Central memory CD4-positive, alpha-beta T cell (primary cell): ENCODE measurements around the gene ERBB4.

Experiments
- DNase-seq: peaks from one replicate; pipeline ENCODE4 v3.0.0; 2022

ERBB4 gene

GRCh38 chr2:211981451-211981850 is 557.2 kb downstream of the ERBB4 start:
- DNase-seq, result no peak

GRCh38 chr2:211976076-211976475 is 562.5 kb downstream of the ERBB4 start:
- DNase-seq, result no peak

GRCh38 chr2:211967234-211967633 is 571.4 kb downstream of the ERBB4 start:
- no peak for DNase-seq

- no peak for DNase-seq
Measured at GRCh38 chr2:211963969-211964368, 574.6 kb downstream of the ERBB4 start.

- DNase-seq, result no peak
Measured at GRCh38 chr2:211957799-211958198, 580.8 kb downstream of the ERBB4 start.

- no peak for DNase-seq
Measured at GRCh38 chr2:211955648-211956047, 583.0 kb downstream of the ERBB4 start.

GRCh38 chr2:211948932-211949331 is 589.7 kb downstream of the ERBB4 start:
- no peak for DNase-seq

- no peak for DNase-seq
Measured at GRCh38 chr2:211946960-211947359, 591.6 kb downstream of the ERBB4 start.

GRCh38 chr2:211944572-211944971 is 594.0 kb downstream of the ERBB4 start:
- no peak for DNase-seq

- DNase-seq, result no peak
Measured at GRCh38 chr2:211942153-211942552, 596.4 kb downstream of the ERBB4 start.

- no peak for DNase-seq
Measured at GRCh38 chr2:211941216-211941747, 597.3 kb downstream of the ERBB4 start.

GRCh38 chr2:211939177-211939576 is 599.4 kb downstream of the ERBB4 start:
- no peak for DNase-seq

- DNase-seq, result no peak
Measured at GRCh38 chr2:211934811-211935210, 603.8 kb downstream of the ERBB4 start.

- no peak for DNase-seq
Measured at GRCh38 chr2:211931314-211931713, 607.3 kb downstream of the ERBB4 start.

- DNase-seq, result no peak
Measured at GRCh38 chr2:211930331-211930730, 608.3 kb downstream of the ERBB4 start.

GRCh38 chr2:211928201-211928600 is 610.4 kb downstream of the ERBB4 start:
- DNase-seq, result no peak

- DNase-seq, result no peak
Measured at GRCh38 chr2:211923019-211923418, 615.6 kb downstream of the ERBB4 start.

GRCh38 chr2:211903961-211904360 is 634.6 kb downstream of the ERBB4 start:
- no peak for DNase-seq

- no peak for DNase-seq
Measured at GRCh38 chr2:211901226-211901846, 637.3 kb downstream of the ERBB4 start.

GRCh38 chr2:211900518-211900917 is 638.1 kb downstream of the ERBB4 start:
- DNase-seq, result no peak

GRCh38 chr2:211900000-211900399 is 638.6 kb downstream of the ERBB4 start:
- DNase-seq, result no peak

- no peak for DNase-seq
Measured at GRCh38 chr2:211898702-211899101, 639.9 kb downstream of the ERBB4 start.

- DNase-seq, result no peak
Measured at GRCh38 chr2:211881449-211881848, 657.2 kb downstream of the ERBB4 start.

GRCh38 chr2:211879323-211879722 is 659.3 kb downstream of the ERBB4 start:
- DNase-seq, result no peak

- no peak for DNase-seq
Measured at GRCh38 chr2:211877061-211877460, 661.5 kb downstream of the ERBB4 start.
